Endodermal cell (in vitro differentiated cells): Measurements from ENCODE around the gene ZNF556. TPM values are rescaled to one million over a fixed set of nuclear protein-coding genes. Genes with fewer than 3 reads are reported as not detected.

Experiments
- DNase-seq: peaks from one replicate; pipeline ENCODE4 v3.0.0-alpha.2; 2017
- H3K27ac ChIP-seq: 2 replicates; pipeline ENCODE4 v1.5.1; 2013; ENCODE audit warnings: mild to moderate bottlenecking, low read depth, low read length, moderate library complexity
- H3K27me3 ChIP-seq: 2 replicates; pipeline ENCODE4 v1.6.1; 2013; ENCODE audit warnings: mild to moderate bottlenecking, low read length, moderate library complexity; ENCODE audit not compliant: insufficient read depth, control insufficient read depth, poor library complexity, severe bottlenecking
- H3K36me3 ChIP-seq: 2 replicates; pipeline ENCODE4 v1.7.0; 2013; ENCODE audit warnings: mild to moderate bottlenecking, low read length, moderate library complexity; ENCODE audit not compliant: control insufficient read depth, insufficient read depth
- H3K4me1 ChIP-seq: one replicate; pipeline ENCODE4 v1.7.0; 2013; ENCODE audit warnings: low read length; ENCODE audit not compliant: control insufficient read depth, insufficient read depth
- H3K4me3 ChIP-seq: 2 replicates; pipeline ENCODE4 v1.5.1; 2013; ENCODE audit warnings: mild to moderate bottlenecking, low read length, moderate library complexity
- H3K9ac ChIP-seq: 2 replicates; pipeline ENCODE4 v1.6.1; 2013; ENCODE audit warnings: mild to moderate bottlenecking, low read length, moderate library complexity; ENCODE audit not compliant: poor library complexity, severe bottlenecking; ENCODE audit errors: extremely low read depth
- H3K9me3 ChIP-seq: 2 replicates; pipeline ENCODE4 v1.6.1; 2013; ENCODE audit warnings: mild to moderate bottlenecking, low read length, moderate library complexity; ENCODE audit not compliant: control insufficient read depth
- H3K27ac Mint-ChIP-seq: 2 replicates; pipeline ENCODE4 v1.8.0; 2020; ENCODE audit warnings: mixed read lengths
- H3K27me3 Mint-ChIP-seq: 2 replicates; pipeline ENCODE4 v1.8.0; 2021; ENCODE audit warnings: mild to moderate bottlenecking, mixed read lengths; ENCODE audit not compliant: insufficient read depth
- H3K36me3 Mint-ChIP-seq: 2 replicates; pipeline ENCODE4 v1.8.0; 2020; ENCODE audit warnings: low read depth, mixed read lengths
- H3K4me1 Mint-ChIP-seq: 2 replicates; pipeline ENCODE4 v1.8.0; 2020; ENCODE audit warnings: mixed read lengths
- H3K4me3 Mint-ChIP-seq: 2 replicates; pipeline ENCODE4 v1.8.0; 2020; ENCODE audit warnings: mild to moderate bottlenecking, moderate library complexity, mixed read lengths
- H3K9me3 Mint-ChIP-seq: 2 replicates; pipeline ENCODE4 v1.8.0; 2020; ENCODE audit warnings: mild to moderate bottlenecking, mixed read lengths
- CTCF ChIP-seq: fragments of 200-600 bp; sonication (generic); conservative IDR thresholded peaks from 2 replicates; pipeline ENCODE4 v1.5.0; 2021; ENCODE audit warnings: antibody characterized with exemption, mild to moderate bottlenecking
- WGBS, 2 experiments: methylation state at CpG; one replicate each; pipeline versions ENCODE4 v1.1.5 to v1.1.7; 2013; ENCODE audit warnings: missing lambda C conversion rate in 2 of 2, mixed read lengths in 1 of 2; ENCODE audit not compliant: insufficient coverage in 1 of 2, insufficient read length in 1 of 2; 5-methylcytosine and 5-hydroxymethylcytosine counted together
- long read RNA-seq, 4 experiments: library from polyadenylated mRNA in 2 of 4; library from RNA in 1 of 4; library from capped mRNA in 1 of 4; stranded (forward) in 3 of 4; unstranded in 1 of 4; transcript quantifications; one replicate each; pipeline ENCODE4 v2.0.0, GENCODE V29; 2020 to 2021; ENCODE audit warnings: inconsistent platforms in 1 of 4
- polyA plus RNA-seq, 2 experiments: library from polyadenylated mRNA; stranded (reverse); fragments of 50-300 nt; gene quantifications; one replicate each; pipeline ENCODE4 v1.2.3, GENCODE V29; 2013
- total RNA-seq, 2 donors: library from RNA; stranded (reverse); fragmentation: NEBNext Ultra II Directional in 1 of 2; extraction: Animal tissue kit (Norgen Biotek cat#: 25700) in 1 of 2; gene quantifications; 2 replicates in 1 of 2; 3 replicates in 1 of 2; pipeline ENCODE4 v1.2.1, GENCODE V29; 2021

Gene ZNF556
- total RNA-seq, result not detected
- 0.04 TPM for polyA plus RNA-seq (2013, experiment 1 of 2)
- 0.04 TPM for polyA plus RNA-seq (2013, experiment 2 of 2)
- long read RNA-seq, experiment 1, result 0 reads
- long read RNA-seq, experiment 2, result 0 reads
- long read RNA-seq, experiment 3, result 0 reads
- long read RNA-seq, experiment 4, result 0 reads

- Histone ChIP-seq H3K4me3 (no peak within 1 kb of the TSS), H3K36me3 (no peaks in the 10 kb centered on the region), H3K4me1 (no peaks in the 10 kb centered on the region), H3K27me3 (no peaks in the 10 kb centered on the region), H3K9me3 (peaks cover 5% of the 10 kb centered on the region), H3K9ac (no peak within 1 kb of the TSS), H3K27ac (no peak within 1 kb of the TSS)
- Mint-ChIP-seq H3K4me3 (no peak within 1 kb of the TSS), H3K27ac (no peak within 1 kb of the TSS), H3K36me3 (peaks cover 2% of the 10 kb centered on the region), H3K4me1 (no peaks in the 10 kb centered on the region), H3K9me3 (peaks cover 83% of the 10 kb centered on the region), H3K27me3 (no peaks in the 10 kb centered on the region)
- peak; percentile 47 for DNase-seq
- no peak for TF ChIP-seq CTCF
- 88 to 89% methylated on average over 19 to 34 of the region's 36 CpGs for WGBS, 2 experiments
Measured at GRCh38 chr19:2867025-2867991, at the start of gene ZNF556. ZNF556 (plus strand) TSS chr19:2867335; CDS start chr19:2867422, 87 bp downstream.

- Mint-ChIP-seq H3K9me3 (no peaks in the 10 kb centered on the region), H3K4me3 (peak within 1 kb of the TSS; percentile 79), H3K4me1 (no peaks in the 10 kb centered on the region), H3K27ac (peak within 1 kb of the TSS; percentile 93), H3K36me3 (peaks cover 16% of the 10 kb centered on the region), H3K27me3 (no peaks in the 10 kb centered on the region)
- H3K9ac ChIP-seq, result peak within 1 kb of the TSS; percentile 57
- peak; percentile 99 for DNase-seq
- no peaks in the 10 kb centered on the region for H3K9me3 ChIP-seq
- no peaks in the 10 kb centered on the region for H3K27me3 ChIP-seq
- TF ChIP-seq CTCF, result peak; percentile 91
- H3K4me1 ChIP-seq, result no peaks in the 10 kb centered on the region
- 0 to 1% methylated on average over 5 to 63 of the region's 64 CpGs for WGBS, 2 experiments
- H3K27ac ChIP-seq, result no peak within 1 kb of the TSS
- peak within 1 kb of the TSS; percentile 88 for H3K4me3 ChIP-seq
- peaks cover under 1% of the 10 kb centered on the region for H3K36me3 ChIP-seq
Measured at GRCh38 chr19:2819540-2820111, 47.5 kb upstream of the ZNF556 start, which contains the start of gene ZNF554. ZNF554 (plus strand) TSS chr19:2819868; CDS start chr19:2820072, 204 bp downstream.

- peak overlapping the region; percentile 79 for H3K4me3 Mint-ChIP-seq
- H3K27me3 Mint-ChIP-seq, result no peaks in the 10 kb centered on the region
- 0 to 4% methylated on average over 11 to 36 of the region's 36 CpGs for WGBS, 2 experiments
- peaks cover 20% of the 10 kb centered on the region for H3K36me3 Mint-ChIP-seq
- H3K36me3 ChIP-seq, result no peaks in the 10 kb centered on the region
- peak overlapping the region; percentile 93 for H3K27ac Mint-ChIP-seq
- H3K9me3 Mint-ChIP-seq, result no peaks in the 10 kb centered on the region
- no peaks in the 10 kb centered on the region for H3K4me1 Mint-ChIP-seq
- no peaks in the 10 kb centered on the region for H3K9me3 ChIP-seq
- DNase-seq, result peak; percentile 77
- TF ChIP-seq CTCF, result no peak
- H3K4me3 ChIP-seq, result peak overlapping the region; percentile 88
- H3K9ac ChIP-seq, result peak overlapping the region; percentile 57
- no peaks in the 10 kb centered on the region for H3K27me3 ChIP-seq
- H3K27ac ChIP-seq, result no peak overlapping the region
- no peaks in the 10 kb centered on the region for H3K4me1 ChIP-seq
Measured at GRCh38 chr19:2820112-2820702, 46.9 kb upstream of the ZNF556 start.
